ENCODE results near the gene SEC24D.

DNA sequence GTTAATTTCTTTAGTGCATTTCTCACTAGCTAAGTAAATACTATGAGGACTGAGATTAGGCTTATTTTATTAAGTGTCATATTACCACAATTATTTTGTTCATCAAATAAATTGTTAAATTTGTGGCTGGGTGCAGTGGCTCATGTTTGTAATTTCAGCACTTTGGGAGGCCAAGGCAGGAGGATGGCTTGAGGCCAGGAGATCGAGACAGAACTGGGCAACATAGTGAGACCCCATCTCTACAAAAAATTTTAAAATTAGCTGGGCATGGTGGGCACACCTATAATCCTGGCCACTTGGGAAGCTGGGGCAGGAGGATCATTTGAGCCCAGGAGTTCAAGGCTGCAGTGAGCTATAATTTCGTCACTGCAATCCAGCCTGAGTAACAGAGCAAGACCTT lies 6.8 kb downstream of the SEC24D start:
- TF ChIP-seq, protein P1, sequence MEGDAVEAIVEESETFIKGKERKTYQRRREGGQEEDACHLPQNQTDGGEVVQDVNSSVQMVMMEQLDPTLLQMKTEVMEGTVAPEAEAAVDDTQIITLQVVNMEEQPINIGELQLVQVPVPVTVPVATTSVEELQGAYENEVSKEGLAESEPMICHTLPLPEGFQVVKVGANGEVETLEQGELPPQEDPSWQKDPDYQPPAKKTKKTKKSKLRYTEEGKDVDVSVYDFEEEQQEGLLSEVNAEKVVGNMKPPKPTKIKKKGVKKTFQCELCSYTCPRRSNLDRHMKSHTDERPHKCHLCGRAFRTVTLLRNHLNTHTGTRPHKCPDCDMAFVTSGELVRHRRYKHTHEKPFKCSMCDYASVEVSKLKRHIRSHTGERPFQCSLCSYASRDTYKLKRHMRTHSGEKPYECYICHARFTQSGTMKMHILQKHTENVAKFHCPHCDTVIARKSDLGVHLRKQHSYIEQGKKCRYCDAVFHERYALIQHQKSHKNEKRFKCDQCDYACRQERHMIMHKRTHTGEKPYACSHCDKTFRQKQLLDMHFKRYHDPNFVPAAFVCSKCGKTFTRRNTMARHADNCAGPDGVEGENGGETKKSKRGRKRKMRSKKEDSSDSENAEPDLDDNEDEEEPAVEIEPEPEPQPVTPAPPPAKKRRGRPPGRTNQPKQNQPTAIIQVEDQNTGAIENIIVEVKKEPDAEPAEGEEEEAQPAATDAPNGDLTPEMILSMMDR (conservative IDR thresholded peaks at IDR 0.05; ENCODE audit: low read depth, low read length): no peak
- TF ChIP-seq EZH2 (IDR thresholded peaks at IDR 0.05; ENCODE audit: borderline replicate concordance, low read depth, low read length, poor library complexity, severe bottlenecking): no peak

Measured in A673 (cell line).